ENCODE measurements around the gene GALNT18.

The GALNT18 gene

DNA sequence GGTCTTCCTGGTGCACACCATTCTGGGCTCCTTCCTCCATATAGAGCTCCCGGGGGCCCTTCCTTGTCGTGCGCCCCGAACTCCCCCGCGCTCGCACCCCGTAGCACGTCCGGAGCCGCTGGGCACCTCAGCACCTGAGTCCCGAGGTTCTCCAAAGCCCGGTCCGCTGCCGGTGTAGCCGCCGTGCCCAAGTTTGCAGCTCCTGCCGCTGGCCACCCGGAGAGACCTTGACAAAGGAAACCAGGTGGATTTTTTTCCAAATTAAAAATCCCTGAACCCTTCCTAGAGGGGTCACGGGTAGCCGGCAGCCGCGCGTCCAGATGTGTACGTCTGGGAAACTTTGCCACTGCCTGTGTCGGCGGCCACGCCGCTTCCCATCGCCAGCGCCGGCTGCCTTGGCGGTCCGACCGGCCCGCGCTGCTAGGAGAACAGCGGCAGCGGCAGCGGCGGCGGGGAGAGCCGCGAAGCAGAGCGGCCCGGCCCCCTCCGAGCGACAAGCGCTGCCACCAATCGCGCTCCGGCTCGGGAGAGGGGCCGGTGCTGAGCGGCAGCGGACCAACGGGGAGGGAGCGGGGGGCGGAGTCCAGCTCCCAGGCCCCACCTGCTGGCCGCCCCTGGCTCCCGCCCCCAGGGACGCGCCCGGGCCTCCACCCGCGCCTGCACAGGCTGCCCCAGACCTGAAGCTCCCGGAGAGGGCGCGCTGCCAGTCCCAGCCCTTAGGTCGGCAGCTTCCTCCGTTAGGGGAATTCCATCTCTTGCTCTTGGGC lies at the start of gene GALNT18:
Gene GALNT18 (minus strand): TSS at position 433 of the 767 bp plus-strand sequence.
- DNase-seq (ENCODE audit: low read depth): peak; percentile 47

DNA sequence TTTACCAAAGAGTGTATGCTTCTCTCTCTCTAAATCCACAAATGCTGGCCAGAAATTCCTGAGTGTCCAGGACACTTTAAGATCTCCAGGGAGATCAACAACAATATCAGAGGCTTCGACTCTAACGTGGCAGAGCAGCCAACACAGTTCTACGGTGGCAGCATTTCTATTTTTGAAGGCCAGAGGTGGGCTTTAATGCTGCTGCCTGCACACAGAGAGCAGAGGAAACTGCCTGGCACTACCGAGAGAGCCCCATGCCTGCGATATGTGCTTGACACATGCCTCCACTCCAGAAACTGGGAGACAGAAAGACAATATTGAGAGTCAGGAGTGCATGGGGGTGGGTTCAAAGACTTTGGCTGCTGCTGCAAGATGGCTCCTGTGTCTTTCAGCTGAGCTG lies 48.8 kb upstream of the GALNT18 start:
- DNase-seq (ENCODE audit: low read depth): no peak

DNA sequence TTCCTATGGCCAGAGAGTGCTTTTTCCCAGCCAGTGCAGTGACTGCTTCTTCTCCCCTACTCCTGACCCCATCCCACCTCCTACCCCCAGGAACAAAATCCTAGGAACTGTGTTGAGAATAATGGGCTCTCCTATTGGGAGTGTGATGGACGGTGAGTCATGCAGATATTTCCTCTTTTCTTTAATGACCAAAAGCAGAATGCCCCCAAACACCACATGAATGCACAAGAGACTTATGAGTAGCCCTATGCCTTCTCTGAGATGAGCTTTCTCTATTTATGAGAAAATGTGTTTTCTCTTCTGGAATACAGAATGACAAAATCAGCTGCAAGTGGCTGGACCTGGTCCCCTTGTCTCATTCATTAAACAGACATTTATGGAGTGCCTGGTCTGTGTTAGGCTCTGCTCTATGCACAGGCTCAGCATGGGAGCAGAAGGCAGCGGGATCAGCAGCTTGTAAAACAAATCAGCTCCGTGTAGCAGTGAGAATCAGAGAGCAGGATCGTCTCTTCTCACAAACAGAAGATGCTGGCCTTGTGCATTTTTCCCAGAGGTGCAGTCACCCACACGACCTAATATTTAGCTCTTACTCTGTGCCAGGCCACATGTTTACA lies 47.5 kb upstream of the GALNT18 start:
- no peak for DNase-seq (ENCODE audit: low read depth)

GRCh38 chr11:11668781-11669180 lies 47.0 kb upstream of the GALNT18 start:
- no peak for DNase-seq (ENCODE audit: low read depth)

DNA sequence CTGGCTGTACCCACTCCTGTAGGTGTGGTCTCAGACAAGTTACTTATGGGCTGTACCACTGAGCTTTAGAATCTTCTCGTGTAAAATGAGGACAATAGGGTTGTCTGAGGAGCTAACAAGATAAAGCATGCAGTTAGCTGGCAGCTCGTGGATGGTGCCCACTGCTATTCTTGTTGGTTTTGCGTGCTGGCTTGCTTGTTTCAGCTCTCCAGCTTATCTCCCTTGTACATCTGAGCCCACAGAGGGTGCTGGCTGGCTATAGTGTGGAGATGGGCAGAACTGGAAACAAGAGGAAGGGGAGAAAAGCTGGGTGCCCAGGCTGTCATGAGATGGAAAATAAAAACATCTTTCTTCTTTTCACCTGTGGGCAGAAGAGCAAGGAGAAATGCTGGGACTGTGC lies 46.5 kb upstream of the GALNT18 start:
- no peak for DNase-seq (ENCODE audit: low read depth)

GRCh38 chr11:11667056-11667455 lies 45.3 kb upstream of the GALNT18 start:
- no peak for DNase-seq (ENCODE audit: low read depth)

DNA sequence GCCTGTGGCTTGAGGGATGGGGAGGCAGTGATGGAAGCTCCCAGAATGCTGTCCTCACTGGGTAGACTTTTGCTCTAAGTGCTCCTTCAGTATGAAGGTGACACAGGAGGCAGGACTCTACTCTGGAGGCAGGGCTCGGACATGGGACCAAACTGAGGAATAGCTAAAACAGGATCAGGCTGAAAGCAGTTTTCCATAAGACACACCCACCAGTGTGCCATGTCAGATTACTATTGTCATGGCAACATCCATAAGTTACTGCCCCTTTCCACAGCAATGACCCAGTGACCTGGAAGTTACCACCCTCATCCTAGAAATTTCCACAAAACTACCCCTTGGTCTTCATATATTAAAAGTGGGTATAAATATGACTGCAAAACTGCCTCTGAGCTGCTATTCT lies 43.6 kb upstream of the GALNT18 start:
- no peak for DNase-seq (ENCODE audit: low read depth)

DNA sequence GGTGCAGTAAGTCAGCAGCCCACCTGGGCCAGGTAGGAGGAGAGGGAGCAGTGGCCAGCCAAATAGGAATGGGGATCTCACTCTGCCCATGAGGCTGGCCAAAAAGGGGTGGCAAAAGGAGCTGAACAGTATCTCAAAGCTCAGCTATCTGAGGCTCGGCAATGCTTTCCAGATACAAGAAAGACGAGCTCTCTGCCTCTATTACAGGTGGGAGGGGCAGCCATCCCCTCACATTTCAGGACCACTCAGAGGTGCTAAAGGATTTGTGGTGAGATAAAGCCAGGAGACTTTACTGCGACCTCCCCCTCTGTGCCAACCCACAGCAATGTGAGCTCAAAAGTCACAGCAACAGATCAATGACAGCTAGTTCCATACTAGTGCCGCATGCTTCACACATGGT lies 42.1 kb upstream of the GALNT18 start:
- DNase-seq (ENCODE audit: low read depth): no peak

GRCh38 chr11:11662578-11662977 lies 40.8 kb upstream of the GALNT18 start:
- no peak for DNase-seq (ENCODE audit: low read depth)

DNA sequence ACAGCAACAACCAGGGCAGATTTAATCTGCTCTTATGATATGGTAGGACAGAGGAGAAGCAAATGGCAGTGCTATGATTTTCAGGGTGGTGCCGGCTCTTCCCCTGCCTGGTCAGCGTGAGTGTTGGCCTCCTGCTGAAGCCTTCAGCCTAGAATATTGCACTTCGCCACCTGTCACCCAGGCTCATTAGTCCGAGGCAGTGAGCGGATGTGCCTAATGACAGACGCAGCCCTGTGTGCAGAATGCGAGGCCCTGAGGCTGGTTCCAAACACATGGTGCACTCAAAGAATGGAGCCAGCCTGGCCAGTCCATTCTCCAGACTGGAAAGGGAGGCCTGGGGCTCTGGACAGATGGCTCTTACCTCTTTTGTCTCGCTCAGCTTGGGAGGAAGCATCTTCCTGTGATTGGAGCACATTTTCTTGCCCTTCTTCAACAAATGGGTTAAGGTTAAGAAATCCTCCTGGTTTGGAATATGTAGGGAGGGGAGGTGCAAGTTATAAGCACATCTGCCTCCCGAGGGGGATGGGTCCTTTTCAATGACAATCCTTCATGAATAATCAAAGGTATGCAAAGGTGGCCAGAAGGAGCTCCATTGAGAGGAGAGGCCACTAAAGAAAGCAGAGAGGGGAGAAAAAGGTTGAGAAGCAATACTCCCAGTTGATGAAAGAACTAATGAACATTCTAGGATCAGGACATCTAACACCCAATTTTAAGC lies 39.7 kb upstream of the GALNT18 start:
- no peak for DNase-seq (ENCODE audit: low read depth)

GRCh38 chr11:11660363-11660740 lies 38.5 kb upstream of the GALNT18 start:
- DNase-seq (ENCODE audit: low read depth): no peak

DNA sequence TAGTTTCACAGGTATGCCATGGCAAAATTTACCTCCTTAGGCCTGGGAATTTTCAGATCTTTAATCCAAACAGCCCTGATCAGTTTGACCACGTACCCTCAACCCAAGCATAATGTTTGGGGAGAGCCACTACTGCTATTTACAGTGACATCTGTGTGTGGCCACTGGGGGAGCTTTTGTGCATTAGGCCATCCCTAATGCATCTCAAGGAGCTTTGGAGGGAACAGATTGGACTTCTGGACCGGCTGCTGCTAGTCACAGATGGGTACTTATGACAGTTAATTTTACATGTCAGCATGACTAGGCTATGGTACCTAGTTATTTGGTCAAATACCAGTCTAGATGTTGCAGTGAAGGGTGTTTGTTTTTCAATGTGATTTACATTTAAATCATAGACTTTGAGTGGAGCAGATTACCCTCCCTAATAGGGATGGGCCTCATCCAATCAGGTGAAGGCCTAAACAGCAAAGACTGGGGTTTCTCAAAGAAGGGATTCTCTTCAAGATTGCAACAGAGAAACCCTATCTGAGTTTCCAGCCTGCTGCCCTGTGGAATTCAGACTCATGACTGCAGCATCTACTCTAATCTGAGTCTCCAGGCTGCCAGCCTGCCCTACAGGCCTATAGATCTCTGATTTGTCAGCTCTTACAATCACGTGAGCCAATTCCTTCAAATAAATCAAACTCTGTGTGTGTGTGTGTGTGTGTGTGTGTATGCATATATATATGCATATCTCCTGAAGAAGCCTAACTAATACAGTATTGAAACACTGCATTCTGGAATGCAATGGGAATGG lies 38.0 kb upstream of the GALNT18 start:
- DNase-seq (ENCODE audit: low read depth): no peak

- DNase-seq (ENCODE audit: low read depth): no peak
These were observed 35.6 kb upstream of the GALNT18 start for GRCh38 chr11:11657218-11657955.

DNA sequence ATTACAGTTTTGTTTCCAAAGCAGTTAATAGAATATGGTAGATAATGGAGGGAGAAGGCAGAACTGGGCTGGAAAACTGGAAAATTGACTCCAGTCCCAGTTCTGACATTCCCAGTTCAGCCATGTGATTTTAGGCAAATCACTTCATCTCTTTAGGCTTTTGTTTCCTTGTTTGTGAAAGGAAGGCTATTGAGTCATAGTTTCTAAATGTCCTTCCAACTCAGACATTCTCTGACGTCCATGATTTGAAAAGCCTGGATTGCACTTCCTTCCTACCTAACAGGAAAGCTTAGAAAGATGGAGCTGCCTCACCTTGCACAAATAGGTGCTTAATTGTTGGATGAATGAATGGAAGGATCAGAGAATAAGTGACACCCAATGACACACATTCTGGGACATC lies 19.8 kb upstream of the GALNT18 start:
- no peak for DNase-seq (ENCODE audit: low read depth)

DNA sequence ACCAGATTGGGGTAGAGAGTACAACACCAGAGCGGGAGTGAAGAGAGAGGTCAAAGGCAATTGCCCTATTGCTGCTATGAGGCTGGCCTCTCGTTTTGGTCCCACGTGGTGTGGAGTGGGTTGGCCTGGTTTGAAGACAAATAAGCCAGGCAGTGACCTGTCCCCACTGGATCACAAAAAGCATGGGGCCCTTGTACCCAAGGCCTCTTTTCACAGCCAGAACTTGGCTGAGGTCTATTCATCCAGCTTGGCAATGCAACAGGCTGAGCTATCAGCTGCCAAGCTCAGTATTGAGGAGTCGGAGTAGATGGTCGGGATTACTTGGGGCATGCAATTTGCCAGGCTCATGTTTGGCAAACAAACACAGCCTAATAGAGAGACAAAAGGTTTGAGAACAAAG lies 19.2 kb upstream of the GALNT18 start:
- no peak for DNase-seq (ENCODE audit: low read depth)

GRCh38 chr11:11640152-11640551 lies 18.3 kb upstream of the GALNT18 start:
- no peak for DNase-seq (ENCODE audit: low read depth)

GRCh38 chr11:11636671-11637070 lies 14.9 kb upstream of the GALNT18 start:
- DNase-seq (ENCODE audit: low read depth): no peak

DNA sequence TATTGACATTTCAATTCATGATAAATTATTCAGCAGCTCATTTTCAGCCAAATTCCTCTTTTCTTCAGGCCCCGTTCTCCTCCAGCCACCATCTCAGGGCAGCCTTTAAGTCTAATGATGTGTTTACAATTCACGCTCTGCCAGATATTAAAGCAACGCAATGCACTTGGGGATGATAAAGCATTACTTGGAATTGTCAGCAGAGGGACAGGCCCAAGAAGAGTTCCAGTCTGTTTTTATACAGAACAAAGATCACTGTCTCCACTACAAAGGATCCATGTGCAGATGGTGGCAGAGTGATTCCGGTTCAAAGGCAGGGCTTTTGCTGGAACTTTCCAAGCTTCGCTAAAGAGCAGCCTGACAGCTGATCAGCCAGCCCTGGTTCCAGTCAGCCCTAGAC lies 13.6 kb upstream of the GALNT18 start:
- DNase-seq (ENCODE audit: low read depth): no peak

DNA sequence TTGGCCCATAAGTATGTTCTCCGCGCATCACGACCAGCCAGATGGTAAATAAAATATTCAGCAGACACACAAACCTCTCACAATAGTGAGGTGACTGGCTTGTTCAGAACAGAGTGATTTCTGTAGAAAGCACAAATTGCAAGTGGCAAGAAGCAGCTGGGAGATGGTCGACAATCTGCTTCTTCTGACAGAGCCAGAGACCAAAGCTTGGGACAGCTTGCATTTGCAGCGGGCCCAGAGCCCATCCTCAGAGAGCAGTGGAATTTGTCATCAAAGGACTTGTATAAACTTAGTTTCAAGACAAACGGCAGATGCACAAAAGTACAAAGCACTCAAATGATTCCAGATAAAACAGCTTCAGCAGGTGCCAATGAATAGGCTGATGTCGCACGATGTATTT lies 7.6 kb upstream of the GALNT18 start:
- DNase-seq (ENCODE audit: low read depth): no peak

GRCh38 chr11:11628651-11629050 lies 6.8 kb upstream of the GALNT18 start:
- no peak for DNase-seq (ENCODE audit: low read depth)

DNA sequence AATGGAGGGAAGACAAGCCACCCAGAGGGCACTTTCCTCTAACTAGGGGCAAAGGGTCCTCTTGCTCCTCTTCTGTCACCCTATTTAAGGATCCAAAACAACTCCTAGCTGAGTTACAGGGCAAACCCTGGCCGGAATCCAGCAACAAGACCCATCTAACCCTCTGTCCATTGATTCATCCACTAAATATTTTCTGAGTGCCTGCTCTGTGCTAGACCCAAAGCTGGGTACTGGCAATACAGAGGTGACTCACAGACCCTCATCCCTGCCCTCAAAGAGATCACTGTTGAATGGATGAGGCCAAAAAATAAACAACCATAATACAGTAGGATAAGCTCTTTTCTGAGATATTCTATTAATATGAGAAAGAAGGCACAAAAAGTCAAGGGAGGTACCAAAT lies 4.3 kb upstream of the GALNT18 start:
- DNase-seq (ENCODE audit: low read depth): no peak

DNA sequence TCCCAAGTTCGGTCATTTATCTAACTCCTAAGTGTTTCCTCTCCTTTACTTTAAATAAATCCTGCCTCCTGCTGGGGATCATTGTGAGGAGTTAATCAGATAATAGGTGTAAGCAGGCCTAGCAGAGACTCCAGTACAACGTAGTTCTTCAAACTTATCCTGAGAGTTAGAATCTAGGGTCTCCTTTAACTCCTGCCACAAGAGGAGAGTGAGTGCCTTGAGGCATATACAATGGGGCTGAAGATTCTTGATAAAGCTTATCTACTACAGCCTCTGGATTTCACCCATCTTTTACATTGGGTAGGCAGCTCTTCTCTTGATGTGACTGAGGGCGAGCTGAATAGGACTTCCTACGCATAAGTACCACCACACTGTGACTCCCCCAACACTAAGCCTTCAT lies 3.1 kb upstream of the GALNT18 start:
- no peak for DNase-seq (ENCODE audit: low read depth)

Measured in activated T-helper 1 cell treated with Interleukin-2 at 50 U/mL for 16 hours (primary cell).